HG02840 (cell line): Measurements from ENCODE around the gene ITGA8.
"Not testable (repeated sequence)": the region's sequence is repeated elsewhere in the genome, so short reads cannot be mapped to it uniquely, and the experiment has no call there.

Experiments
- ATAC-seq: cut with Tn5 transposase; IDR thresholded peaks from one replicate; pipeline ENCODE4 v1.9.1; 2021; ENCODE audit warnings: mild to moderate bottlenecking, moderate library complexity, moderate number of reproducible peaks; ENCODE audit not compliant: unreplicated experiment, low FRiP score

ITGA8 gene

GRCh38 chr10:15516256-15517085 lies 203.3 kb downstream of the ITGA8 start:
- ATAC-seq: no peak

GRCh38 chr10:15515202-15515601 lies 204.5 kb downstream of the ITGA8 start:
- ATAC-seq: no peak

GRCh38 chr10:15510963-15511362 lies 208.8 kb downstream of the ITGA8 start:
- no peak for ATAC-seq

- ATAC-seq: no peak
Measured at GRCh38 chr10:15505329-15505728, 214.4 kb downstream of the ITGA8 start.

GRCh38 chr10:15504101-15504840 lies 215.5 kb downstream of the ITGA8 start:
- no peak for ATAC-seq

GRCh38 chr10:15494850-15495506 lies 224.7 kb downstream of the ITGA8 start:
- ATAC-seq: no peak

- ATAC-seq: no peak
Measured at GRCh38 chr10:15491856-15492642, 227.7 kb downstream of the ITGA8 start.

- no peak for ATAC-seq
Measured at GRCh38 chr10:15489431-15489830, 230.3 kb downstream of the ITGA8 start.

GRCh38 chr10:15487376-15487775 lies 232.3 kb downstream of the ITGA8 start:
- ATAC-seq: no peak

GRCh38 chr10:15486404-15486803 lies 233.3 kb downstream of the ITGA8 start:
- ATAC-seq: no peak

GRCh38 chr10:15485684-15486316 lies 233.9 kb downstream of the ITGA8 start:
- ATAC-seq: no peak

- ATAC-seq: no peak
Measured at GRCh38 chr10:15485027-15485426, 234.7 kb downstream of the ITGA8 start.

GRCh38 chr10:15484128-15484527 lies 235.6 kb downstream of the ITGA8 start:
- ATAC-seq: no peak

- ATAC-seq: no peak
Measured at GRCh38 chr10:15483215-15484075, 236.3 kb downstream of the ITGA8 start.

GRCh38 chr10:15482156-15482555 lies 237.6 kb downstream of the ITGA8 start:
- no peak for ATAC-seq

GRCh38 chr10:15478950-15479349 lies 240.8 kb downstream of the ITGA8 start:
- no peak for ATAC-seq

- no peak for ATAC-seq
Measured at GRCh38 chr10:15478429-15478828, 241.3 kb downstream of the ITGA8 start.

- no peak for ATAC-seq
Measured at GRCh38 chr10:15476337-15476736, 243.4 kb downstream of the ITGA8 start.

GRCh38 chr10:15475439-15475838 lies 244.3 kb downstream of the ITGA8 start:
- not testable (repeated sequence) for ATAC-seq
